SK-N-SH (cell line): ENCODE data around the gene ZDHHC14. TPM values are rescaled to one million over a fixed set of nuclear protein-coding genes. Genes with fewer than 3 reads are reported as not detected.

ENCODE experiments used
- CTCF ChIA-PET: fragments of 300-600, 350-600 bp; formaldehyde crosslinking; extraction: SDS; loops from one replicate; lab custom pipeline; 2021; lab: Yijun Ruan, JAX
- POLR2A ChIA-PET: fragments of 350-600 bp; sonication (Branson Sonifier 250); formaldehyde crosslinking; extraction: SDS; loops from one replicate; lab custom pipeline; 2020; ENCODE audit warnings: antibody characterized with exemption, inconsistent platforms; lab: Yijun Ruan, JAX
- DNase-seq: peaks from one replicate; pipeline ENCODE4 v3.0.0; 2012
- H2AFZ ChIP-seq: fragments of 200-600 bp; sonication (generic); 2 replicates; pipeline ENCODE4 v1.8.1; 2016; ENCODE audit warnings: antibody characterized with exemption, mild to moderate bottlenecking, low read depth
- H3F3A ChIP-seq: fragments of 200-600 bp; sonication (generic); replicated peaks from 2 replicates; pipeline ENCODE3; 2016; ENCODE audit warnings: antibody characterized with exemption, mild to moderate bottlenecking; ENCODE audit not compliant: insufficient read depth
- H3K27ac ChIP-seq, 2 experiments: fragments of 200-500 bp in 1 of 2; fragments of 200-600 bp in 1 of 2; sonication (Bioruptor generic) in 1 of 2; sonication (generic), shearing (Covaris generic) in 1 of 2; 2 replicates each; pipeline versions ENCODE4 v1.5.1 to v1.6.1; 2014 to 2016; ENCODE audit warnings: low read depth in 2 of 2, inconsistent platforms in 1 of 2, low read length in 1 of 2, mild to moderate bottlenecking in 1 of 2, mixed read lengths in 1 of 2
- H3K27me3 ChIP-seq: fragments of 200-600 bp; sonication (generic), shearing (Covaris generic); 2 replicates; pipeline ENCODE4 v1.6.1; 2016; ENCODE audit warnings: mixed run types; ENCODE audit not compliant: insufficient read depth
- H3K36me3 ChIP-seq, 2 experiments: fragments of 200-500 bp in 1 of 2; fragments of 200-600 bp in 1 of 2; sonication (Bioruptor generic) in 1 of 2; sonication (generic) in 1 of 2; replicated peaks in 1 of 2; 2 replicates each; pipeline versions ENCODE3 to v1.5.1; 2014 to 2016; ENCODE audit warnings: low read length in 1 of 2, mild to moderate bottlenecking in 1 of 2; ENCODE audit not compliant: insufficient read depth in 2 of 2, control insufficient read depth in 1 of 2
- H3K4me1 ChIP-seq, 2 experiments: fragments of 200-500 bp in 1 of 2; fragments of 200-600 bp in 1 of 2; sonication (Bioruptor generic) in 1 of 2; sonication (generic), shearing (Covaris generic) in 1 of 2; 2 replicates each; pipeline versions ENCODE4 v1.5.1 to v1.6.1; 2014 to 2016; ENCODE audit warnings: low read depth in 1 of 2, low read length in 1 of 2, mixed run types in 1 of 2; ENCODE audit not compliant: insufficient read depth in 2 of 2, control insufficient read depth in 1 of 2
- H3K4me2 ChIP-seq: fragments of 200-600 bp; sonication (generic), shearing (Covaris generic); 2 replicates; pipeline ENCODE4 v1.6.1; 2017; ENCODE audit warnings: mixed run types
- H3K4me3 ChIP-seq, 2 experiments: fragments of 200-500 bp in 1 of 2; fragments of 200-600 bp in 1 of 2; sonication (Bioruptor generic) in 1 of 2; sonication (generic), shearing (Covaris generic) in 1 of 2; 2 replicates each; pipeline versions ENCODE4 v1.5.1 to v1.8.1; 2014 to 2016; ENCODE audit warnings: low read depth in 2 of 2, inconsistent platforms in 1 of 2, low read length in 1 of 2, mild to moderate bottlenecking in 1 of 2, mixed read lengths in 1 of 2, moderate library complexity in 1 of 2
- H3K79me2 ChIP-seq: fragments of 200-600 bp; sonication (generic); 2 replicates; pipeline ENCODE4 v1.8.1; 2017; ENCODE audit warnings: mild to moderate bottlenecking; ENCODE audit not compliant: insufficient read depth
- H3K9ac ChIP-seq: fragments of 200-600 bp; sonication (generic); 2 replicates; pipeline ENCODE4 v1.6.1; 2017; ENCODE audit warnings: mixed run types
- H3K9me2 ChIP-seq: fragments of 200-600 bp; sonication (generic); 2 replicates; pipeline ENCODE4 v1.6.1; 2017; ENCODE audit warnings: mixed run types
- H3K9me3 ChIP-seq: fragments of 200-600 bp; sonication (generic); 2 replicates; pipeline ENCODE4 v1.6.1; 2017; ENCODE audit warnings: mixed run types, mild to moderate bottlenecking, moderate library complexity
- H4K20me1 ChIP-seq: fragments of 200-600 bp; sonication (generic); 2 replicates; pipeline ENCODE4 v1.6.1; 2017; ENCODE audit warnings: mild to moderate bottlenecking, mixed run types; ENCODE audit not compliant: insufficient read depth
- CHD2 ChIP-seq: fragments of 150-350 bp; IDR thresholded peaks from 2 replicates; pipeline ENCODE4 v1.6.1; 2018; ENCODE audit warnings: low read length; ENCODE audit not compliant: partially characterized antibody
- ELF1 ChIP-seq: IDR thresholded peaks from 2 replicates; pipeline ENCODE4 v1.4.0; 2012
- EZH2phosphoT487 ChIP-seq: fragments of 200-600 bp; sonication (generic); IDR thresholded peaks from 2 replicates; pipeline ENCODE4 v1.6.1; 2017; ENCODE audit warnings: low read depth, mixed run types, mild to moderate bottlenecking, antibody characterized with exemption, moderate library complexity, borderline replicate concordance
- FOXJ3 ChIP-seq: sonication (generic); formaldehyde crosslinking; IDR thresholded peaks from 2 replicates; pipeline ENCODE4 v1.5.1; 2020; ENCODE audit warnings: mild to moderate bottlenecking, missing genetic modification reagents
- FOXM1 ChIP-seq: IDR thresholded peaks from 2 replicates; pipeline ENCODE4 v1.4.0; 2012; ENCODE audit warnings: low read depth, mild to moderate bottlenecking
- GABPA ChIP-seq: IDR thresholded peaks from 2 replicates; pipeline ENCODE4 v1.4.0; 2012; ENCODE audit warnings: low read depth, mild to moderate bottlenecking
- GATA2 ChIP-seq: sonication (generic); formaldehyde crosslinking; IDR thresholded peaks from 2 replicates; pipeline ENCODE4 v1.5.0; 2020; ENCODE audit warnings: mild to moderate bottlenecking, missing genetic modification reagents
- JUND ChIP-seq: IDR thresholded peaks from 2 replicates; pipeline ENCODE4 v1.4.0; 2012
- MEF2A ChIP-seq: IDR thresholded peaks from 2 replicates; pipeline ENCODE4 v1.4.0; 2012; ENCODE audit warnings: low read depth, borderline replicate concordance
- NFIC ChIP-seq: IDR thresholded peaks from 2 replicates; pipeline ENCODE4 v1.4.0; 2012; ENCODE audit warnings: borderline replicate concordance
- NRF1 ChIP-seq: IDR thresholded peaks from 2 replicates; pipeline ENCODE4 v1.6.1; 2012; ENCODE audit warnings: low read depth, mild to moderate bottlenecking, low read length
- POLR2AphosphoS5 ChIP-seq: IDR thresholded peaks from 2 replicates; pipeline ENCODE4 v1.6.1; 2012; ENCODE audit warnings: low read depth, low read length
- RAD21 ChIP-seq: IDR thresholded peaks from 2 replicates; pipeline ENCODE4 v1.6.1; 2012; ENCODE audit warnings: mild to moderate bottlenecking, low read length
- RCOR1 ChIP-seq: fragments of 150-350 bp; IDR thresholded peaks from 2 replicates; pipeline ENCODE4 v1.6.1; 2017; ENCODE audit warnings: antibody characterized with exemption, low read length
- RFX5 ChIP-seq: IDR thresholded peaks from 2 replicates; pipeline ENCODE4 v1.6.1; 2012; ENCODE audit warnings: mild to moderate bottlenecking, improper control_type of control experiment, low read length
- SIN3A ChIP-seq: IDR thresholded peaks from 2 replicates; pipeline ENCODE4 v1.6.1; 2012; ENCODE audit warnings: low read depth, mild to moderate bottlenecking, low read length, moderate library complexity, borderline replicate concordance
- TAF1 ChIP-seq: IDR thresholded peaks from 2 replicates; pipeline ENCODE4 v1.6.1; 2012; ENCODE audit warnings: low read depth, mild to moderate bottlenecking, low read length, moderate library complexity, borderline replicate concordance
- TCF12 ChIP-seq: IDR thresholded peaks from 2 replicates; pipeline ENCODE4 v1.4.0; 2012
- TEAD4 ChIP-seq: IDR thresholded peaks from 2 replicates; pipeline ENCODE4 v1.4.0; 2012; ENCODE audit warnings: mild to moderate bottlenecking, borderline replicate concordance; ENCODE audit not compliant: insufficient read depth
- USF2 ChIP-seq: fragments of 150-350 bp; IDR thresholded peaks from 2 replicates; pipeline ENCODE4 v1.6.1; 2017; ENCODE audit warnings: antibody characterized with exemption, low read length, low read depth, borderline replicate concordance
- YY1 ChIP-seq: IDR thresholded peaks from 2 replicates; pipeline ENCODE4 v1.4.0; 2012; ENCODE audit warnings: low read depth, mild to moderate bottlenecking
- ZBTB33 ChIP-seq: IDR thresholded peaks from 2 replicates; pipeline ENCODE4 v1.4.0; 2012; ENCODE audit warnings: low read depth, borderline replicate concordance
- WGBS: methylation state at CpG from one replicate; pipeline ENCODE4 v1.1.6; 2017; ENCODE audit warnings: low lambda C conversion rate; 5-methylcytosine and 5-hydroxymethylcytosine counted together
- polyA plus RNA-seq, 3 experiments: library from polyadenylated mRNA; depleted of rRNA; stranded (reverse); fragments of >200 nt; gene quantifications; 2 replicates each; pipeline ENCODE4 v1.2.3, GENCODE V29; 2012
- TF ChIP-seq, protein P1 (sequence below): IDR thresholded peaks from 2 replicates; pipeline ENCODE4 v1.4.0; 2012; ENCODE audit warnings: low read depth, borderline replicate concordance
- TF ChIP-seq, protein P2 (sequence below): IDR thresholded peaks from 2 replicates; pipeline ENCODE4 v1.6.1; 2012; ENCODE audit warnings: mild to moderate bottlenecking, low read depth, low read length, moderate library complexity

ZDHHC14 gene
- polyA plus RNA-seq, 1 of the 3 experiments (the other 2 are of a cell fraction), result 5.4 TPM

GRCh38 chr6:157385482-157385881, 4.5 kb downstream of the ZDHHC14 start:
- no peaks in the 10 kb centered on the region for H3K9me2 ChIP-seq
- peaks cover 9% of the 10 kb centered on the region; the same call in 1 of the 2 replicates for H3K79me2 ChIP-seq
- H3K27ac ChIP-seq, result no peak overlapping the region
- no peaks in the 10 kb centered on the region for H3K27me3 ChIP-seq
- DNase-seq, result no peak
- no peak overlapping the region for H3K4me2 ChIP-seq
- H3K36me3 ChIP-seq, result peaks cover 0 to 8% of the 10 kb centered on the region in 2 experiments
- POLR2A ChIA-PET, result no interaction called here
- CTCF ChIA-PET, result no interaction called here
- H3K4me3 ChIP-seq, result no peak overlapping the region
- no peaks in the 10 kb centered on the region for H4K20me1 ChIP-seq
- 81% methylated on average over 2 of the region's 2 CpGs for WGBS
- no peak overlapping the region for H2AFZ ChIP-seq
- H3K9me3 ChIP-seq, result peaks cover 12% of the 10 kb centered on the region
- H3K4me1 ChIP-seq, result peaks cover 0 to 11% of the 10 kb centered on the region in 2 experiments; a peak in 1 of 4 replicates
- H3F3A ChIP-seq, result peaks cover 5% of the 10 kb centered on the region
- TF ChIP-seq JUND (no peak), YY1 (no peak), SIN3A (no peak), USF2 (no peak), FOXM1 (no peak), RCOR1 (no peak), ELF1 (no peak), NRF1 (no peak), TAF1 (no peak), CHD2 (no peak), ZBTB33 (no peak), RAD21 (no peak), FOXJ3 (CRISPR knock-in tag) (no peak), POLR2AphosphoS5 (no peak), MEF2A (no peak), GABPA (no peak)
- TF ChIP-seq, protein P1, sequence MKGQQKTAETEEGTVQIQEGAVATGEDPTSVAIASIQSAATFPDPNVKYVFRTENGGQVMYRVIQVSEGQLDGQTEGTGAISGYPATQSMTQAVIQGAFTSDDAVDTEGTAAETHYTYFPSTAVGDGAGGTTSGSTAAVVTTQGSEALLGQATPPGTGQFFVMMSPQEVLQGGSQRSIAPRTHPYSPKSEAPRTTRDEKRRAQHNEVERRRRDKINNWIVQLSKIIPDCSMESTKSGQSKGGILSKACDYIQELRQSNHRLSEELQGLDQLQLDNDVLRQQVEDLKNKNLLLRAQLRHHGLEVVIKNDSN, result no peak
- no peak overlapping the region for H3K9ac ChIP-seq

- no peak for DNase-seq
- no peak overlapping the region for H3K4me3 ChIP-seq
- POLR2A ChIA-PET, result no interaction called here
- peaks cover 0 to 8% of the 10 kb centered on the region in 2 experiments for H3K36me3 ChIP-seq
- peaks cover 5% of the 10 kb centered on the region for H3F3A ChIP-seq
- peaks cover 7% of the 10 kb centered on the region; the same call in 1 of the 2 replicates for H3K79me2 ChIP-seq
- H3K9me2 ChIP-seq, result no peaks in the 10 kb centered on the region
- H3K27me3 ChIP-seq, result no peaks in the 10 kb centered on the region
- no peaks in the 10 kb centered on the region for H4K20me1 ChIP-seq
- WGBS, result 92% methylated on average over 6 of the region's 6 CpGs
- CTCF ChIA-PET, result no interaction called here
- H3K27ac ChIP-seq, result no peak overlapping the region
- H3K9ac ChIP-seq, result no peak overlapping the region
- peaks cover 0 to 11% of the 10 kb centered on the region in 2 experiments; a peak in 1 of 4 replicates for H3K4me1 ChIP-seq
- peaks cover 18% of the 10 kb centered on the region for H3K9me3 ChIP-seq
- H2AFZ ChIP-seq, result no peak overlapping the region
- H3K4me2 ChIP-seq, result no peak overlapping the region
- TF ChIP-seq CHD2 (no peak), TEAD4 (no peak), YY1 (no peak), RCOR1 (no peak), GATA2 (CRISPR knock-in tag) (no peak), RFX5 (no peak), RAD21 (no peak), POLR2AphosphoS5 (no peak), MEF2A (no peak), EZH2phosphoT487 (no peak), TCF12 (no peak), NFIC (no peak)
- TF ChIP-seq, protein P2, sequence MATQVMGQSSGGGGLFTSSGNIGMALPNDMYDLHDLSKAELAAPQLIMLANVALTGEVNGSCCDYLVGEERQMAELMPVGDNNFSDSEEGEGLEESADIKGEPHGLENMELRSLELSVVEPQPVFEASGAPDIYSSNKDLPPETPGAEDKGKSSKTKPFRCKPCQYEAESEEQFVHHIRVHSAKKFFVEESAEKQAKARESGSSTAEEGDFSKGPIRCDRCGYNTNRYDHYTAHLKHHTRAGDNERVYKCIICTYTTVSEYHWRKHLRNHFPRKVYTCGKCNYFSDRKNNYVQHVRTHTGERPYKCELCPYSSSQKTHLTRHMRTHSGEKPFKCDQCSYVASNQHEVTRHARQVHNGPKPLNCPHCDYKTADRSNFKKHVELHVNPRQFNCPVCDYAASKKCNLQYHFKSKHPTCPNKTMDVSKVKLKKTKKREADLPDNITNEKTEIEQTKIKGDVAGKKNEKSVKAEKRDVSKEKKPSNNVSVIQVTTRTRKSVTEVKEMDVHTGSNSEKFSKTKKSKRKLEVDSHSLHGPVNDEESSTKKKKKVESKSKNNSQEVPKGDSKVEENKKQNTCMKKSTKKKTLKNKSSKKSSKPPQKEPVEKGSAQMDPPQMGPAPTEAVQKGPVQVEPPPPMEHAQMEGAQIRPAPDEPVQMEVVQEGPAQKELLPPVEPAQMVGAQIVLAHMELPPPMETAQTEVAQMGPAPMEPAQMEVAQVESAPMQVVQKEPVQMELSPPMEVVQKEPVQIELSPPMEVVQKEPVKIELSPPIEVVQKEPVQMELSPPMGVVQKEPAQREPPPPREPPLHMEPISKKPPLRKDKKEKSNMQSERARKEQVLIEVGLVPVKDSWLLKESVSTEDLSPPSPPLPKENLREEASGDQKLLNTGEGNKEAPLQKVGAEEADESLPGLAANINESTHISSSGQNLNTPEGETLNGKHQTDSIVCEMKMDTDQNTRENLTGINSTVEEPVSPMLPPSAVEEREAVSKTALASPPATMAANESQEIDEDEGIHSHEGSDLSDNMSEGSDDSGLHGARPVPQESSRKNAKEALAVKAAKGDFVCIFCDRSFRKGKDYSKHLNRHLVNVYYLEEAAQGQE, result no peak
These were observed 5.0 kb downstream of the ZDHHC14 start for GRCh38 chr6:157386023-157386422.
